ENCODE data around the gene NKX3-2.

Gene NKX3-2

DNA sequence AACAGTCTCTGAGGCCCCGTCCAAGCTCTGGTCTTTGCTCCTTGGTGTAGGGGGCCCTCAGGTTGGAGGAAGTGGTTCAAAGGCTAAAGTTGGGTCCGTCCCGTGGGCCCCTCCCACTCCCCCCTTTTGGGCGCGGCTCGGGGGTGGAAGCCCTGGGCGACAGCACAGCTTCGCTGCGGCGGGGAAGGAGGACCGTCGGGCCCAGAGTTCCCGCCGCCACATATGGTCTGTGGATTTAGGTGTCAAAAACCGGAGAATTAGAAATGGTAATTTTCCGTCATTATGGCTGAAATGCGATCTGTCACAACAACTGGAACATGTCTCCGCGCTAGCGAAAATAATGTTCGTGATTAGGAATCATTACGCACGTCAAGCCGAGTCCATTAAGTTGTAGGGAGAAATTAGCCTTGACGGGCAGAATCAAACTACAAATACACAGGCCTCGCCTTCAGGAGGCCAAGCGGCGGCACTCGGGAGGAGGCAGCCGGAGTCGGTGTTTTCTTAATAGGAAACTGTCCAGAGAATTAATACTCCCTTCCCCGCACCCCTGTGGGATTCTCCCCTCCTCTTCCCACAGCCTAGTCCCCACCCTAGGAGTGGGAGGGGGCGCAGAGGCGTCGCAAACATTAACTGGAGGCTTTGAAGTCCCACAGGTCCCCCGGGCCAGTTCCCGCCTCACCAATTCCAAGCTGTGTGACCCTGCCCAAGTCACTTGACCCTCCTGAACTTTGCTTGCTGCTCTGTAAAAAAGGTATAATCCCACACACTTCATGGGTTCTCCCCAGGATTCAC lies 15.0 kb downstream of the NKX3-2 start:
- 0 out of 2 replicates have a peak, but pooled peaks cover 5% of the 10 kb centered on the region for H3K4me1 ChIP-seq (ENCODE audit: low read length)
- no peaks in the 10 kb centered on the region for H3K9me2 ChIP-seq (replicated peaks; ENCODE audit: insufficient read depth, low read length)
- H3K36me3 ChIP-seq (replicated peaks; ENCODE audit: insufficient read depth, low read length): no peaks in the 10 kb centered on the region
- peak; percentile 4 for DNase-seq
- H3F3A ChIP-seq (ENCODE audit: insufficient read depth, low read length): no peaks in the 10 kb centered on the region
- H3K79me2 ChIP-seq (ENCODE audit: low read length): no peaks in the 10 kb centered on the region
- no peak overlapping the region for H3K27ac ChIP-seq (ENCODE audit: low read length)
- no peak overlapping the region for H2AFZ ChIP-seq (ENCODE audit: low read length)
- H3K4me2 ChIP-seq (ENCODE audit: low read depth, low read length): peak overlapping the region; percentile 95
- no peak overlapping the region for H3K9ac ChIP-seq (ENCODE audit: low read length)
- TF ChIP-seq EZH2phosphoT487 (IDR thresholded peaks at IDR 0.05; ENCODE audit: low read length) (no peak), EZH2 (optimal IDR thresholded peaks at IDR 0.05; ENCODE audit: low read depth, low read length) (no peak)
- TF ChIP-seq, protein P1, sequence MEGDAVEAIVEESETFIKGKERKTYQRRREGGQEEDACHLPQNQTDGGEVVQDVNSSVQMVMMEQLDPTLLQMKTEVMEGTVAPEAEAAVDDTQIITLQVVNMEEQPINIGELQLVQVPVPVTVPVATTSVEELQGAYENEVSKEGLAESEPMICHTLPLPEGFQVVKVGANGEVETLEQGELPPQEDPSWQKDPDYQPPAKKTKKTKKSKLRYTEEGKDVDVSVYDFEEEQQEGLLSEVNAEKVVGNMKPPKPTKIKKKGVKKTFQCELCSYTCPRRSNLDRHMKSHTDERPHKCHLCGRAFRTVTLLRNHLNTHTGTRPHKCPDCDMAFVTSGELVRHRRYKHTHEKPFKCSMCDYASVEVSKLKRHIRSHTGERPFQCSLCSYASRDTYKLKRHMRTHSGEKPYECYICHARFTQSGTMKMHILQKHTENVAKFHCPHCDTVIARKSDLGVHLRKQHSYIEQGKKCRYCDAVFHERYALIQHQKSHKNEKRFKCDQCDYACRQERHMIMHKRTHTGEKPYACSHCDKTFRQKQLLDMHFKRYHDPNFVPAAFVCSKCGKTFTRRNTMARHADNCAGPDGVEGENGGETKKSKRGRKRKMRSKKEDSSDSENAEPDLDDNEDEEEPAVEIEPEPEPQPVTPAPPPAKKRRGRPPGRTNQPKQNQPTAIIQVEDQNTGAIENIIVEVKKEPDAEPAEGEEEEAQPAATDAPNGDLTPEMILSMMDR (IDR thresholded peaks at IDR 0.05; ENCODE audit: low read length): no peak
- peaks cover 45% of the 10 kb centered on the region for H3K27me3 ChIP-seq (replicated peaks; ENCODE audit: insufficient read depth, low read length)
- no peaks in the 10 kb centered on the region for H4K20me1 ChIP-seq (ENCODE audit: insufficient read depth, low read length)
- no peak overlapping the region for H3K4me3 ChIP-seq (ENCODE audit: low read length)
- H3K9me3 ChIP-seq (replicated peaks; ENCODE audit: insufficient read depth, low read length): no peaks in the 10 kb centered on the region

DNA sequence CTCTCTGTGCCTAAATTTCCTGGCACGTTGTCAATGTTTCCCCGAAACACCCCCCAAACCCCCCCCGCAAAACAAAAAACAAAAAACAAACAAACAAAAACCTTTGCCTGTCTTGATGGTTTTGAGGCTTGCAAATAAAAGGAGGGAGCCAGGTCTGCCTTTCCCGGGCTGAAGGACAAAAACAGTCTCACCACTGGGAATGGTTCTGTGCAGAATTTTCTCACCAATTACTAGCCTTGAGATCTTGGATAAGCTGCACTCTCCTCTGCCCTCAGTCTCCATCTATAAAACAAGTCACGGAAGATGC lies 15.5 kb downstream of the NKX3-2 start:
- Histone ChIP-seq H3K4me1 (ENCODE audit: low read length) (0 out of 2 replicates have a peak, but pooled peaks cover 5% of the 10 kb centered on the region), H3K27me3 (replicated peaks; ENCODE audit: insufficient read depth, low read length) (peaks cover 40% of the 10 kb centered on the region), H4K20me1 (ENCODE audit: insufficient read depth, low read length) (no peaks in the 10 kb centered on the region), H3K4me3 (ENCODE audit: low read length) (peak overlapping the region; percentile 56), H3K79me2 (ENCODE audit: low read length) (no peaks in the 10 kb centered on the region), H2AFZ (ENCODE audit: low read length) (no peak overlapping the region), H3K9ac (ENCODE audit: low read length) (no peak overlapping the region), H3F3A (ENCODE audit: insufficient read depth, low read length) (no peaks in the 10 kb centered on the region), H3K36me3 (replicated peaks; ENCODE audit: insufficient read depth, low read length) (no peaks in the 10 kb centered on the region), H3K27ac (ENCODE audit: low read length) (no peak overlapping the region), H3K9me2 (replicated peaks; ENCODE audit: insufficient read depth, low read length) (no peaks in the 10 kb centered on the region), H3K9me3 (replicated peaks; ENCODE audit: insufficient read depth, low read length) (no peaks in the 10 kb centered on the region), H3K4me2 (ENCODE audit: low read depth, low read length) (peak overlapping the region; percentile 95)
- no peak for TF ChIP-seq EZH2phosphoT487 (IDR thresholded peaks at IDR 0.05; ENCODE audit: low read length)
- TF ChIP-seq EZH2 (optimal IDR thresholded peaks at IDR 0.05; ENCODE audit: low read depth, low read length): no peak
- TF ChIP-seq, protein P1 (IDR thresholded peaks at IDR 0.05; ENCODE audit: low read length): no peak
- peak; percentile 2 for DNase-seq

DNA sequence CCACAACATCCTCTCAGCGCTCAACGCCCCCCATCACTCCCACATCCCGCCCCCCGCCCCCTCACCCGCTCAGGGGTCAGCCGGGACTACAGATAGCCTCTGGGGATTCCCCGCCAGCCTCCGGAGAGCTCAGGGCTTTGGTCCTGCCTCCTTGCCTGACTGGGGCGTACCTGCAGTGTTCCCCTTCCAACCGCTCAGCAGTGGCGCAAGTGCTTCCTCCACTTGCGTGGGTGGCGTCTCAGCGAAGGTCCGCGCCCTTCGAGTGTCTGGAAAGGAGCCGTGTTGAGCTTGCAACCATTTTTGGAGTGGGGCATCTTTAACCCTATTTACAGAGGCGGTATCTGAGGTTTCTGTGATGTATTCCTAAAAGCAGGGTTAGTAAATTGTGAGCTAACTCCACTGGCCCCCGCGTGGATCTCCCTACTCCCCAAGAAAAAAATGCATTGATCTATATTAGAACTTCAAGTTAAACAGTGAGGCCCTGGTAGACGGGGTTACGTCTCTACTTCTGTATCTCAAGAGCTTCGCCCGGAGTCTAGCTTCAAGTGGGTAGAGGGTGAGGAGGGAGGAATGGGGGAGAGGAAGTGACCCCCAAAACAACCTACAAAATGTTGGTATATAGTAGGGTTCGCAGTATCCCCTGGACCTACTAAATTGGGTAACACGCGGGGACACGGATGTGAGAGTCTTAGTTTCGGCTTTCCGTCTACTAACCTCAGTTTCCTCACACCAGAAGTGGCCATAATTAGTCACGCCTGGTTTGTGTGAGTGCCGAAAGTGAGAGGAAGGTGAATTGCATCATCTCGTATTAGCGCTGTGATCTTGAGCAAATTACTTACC lies 16.1 kb downstream of the NKX3-2 start:
- Histone ChIP-seq H3K4me3 (ENCODE audit: low read length) (peak overlapping the region; percentile 56), H3K4me1 (ENCODE audit: low read length) (0 out of 2 replicates have a peak, but pooled peaks cover 5% of the 10 kb centered on the region), H3K27ac (ENCODE audit: low read length) (no peak overlapping the region; the same call in 1 of the 2 replicates), H3K9me3 (replicated peaks; ENCODE audit: insufficient read depth, low read length) (no peaks in the 10 kb centered on the region), H4K20me1 (ENCODE audit: insufficient read depth, low read length) (no peaks in the 10 kb centered on the region), H2AFZ (ENCODE audit: low read length) (peak overlapping the region; percentile 62), H3K27me3 (replicated peaks; ENCODE audit: insufficient read depth, low read length) (peaks cover 36% of the 10 kb centered on the region), H3K36me3 (replicated peaks; ENCODE audit: insufficient read depth, low read length) (no peaks in the 10 kb centered on the region), H3K9ac (ENCODE audit: low read length) (peak overlapping the region; percentile 8; the same call in 1 of the 2 replicates), H3K9me2 (replicated peaks; ENCODE audit: insufficient read depth, low read length) (no peaks in the 10 kb centered on the region), H3F3A (ENCODE audit: insufficient read depth, low read length) (no peaks in the 10 kb centered on the region), H3K79me2 (ENCODE audit: low read length) (no peaks in the 10 kb centered on the region), H3K4me2 (ENCODE audit: low read depth, low read length) (peak overlapping the region; percentile 95)
- peak; percentile 60 for DNase-seq
- TF ChIP-seq, protein P1 (IDR thresholded peaks at IDR 0.05; ENCODE audit: low read length): no peak
- TF ChIP-seq EZH2phosphoT487 (IDR thresholded peaks at IDR 0.05; ENCODE audit: low read length): no peak
- no peak for TF ChIP-seq EZH2 (optimal IDR thresholded peaks at IDR 0.05; ENCODE audit: low read depth, low read length)

Measured in MM.1S (cell line).